Tibial nerve (tissue), 4 donors: Measurements from ENCODE around the gene POLA2.

Experiments used
- EP300 ChIP-seq, 2 donors: sonication (generic); formaldehyde crosslinking; IDR thresholded peaks; one replicate each; pipeline ENCODE4 v1.6.1; 2017; ENCODE audit warnings: antibody characterized with exemption in 2 of 2, mild to moderate bottlenecking in 1 of 2
- POLR2A ChIP-seq, 2 donors: fragments of 450-650 bp; IDR thresholded peaks; one replicate each; pipeline ENCODE4 v1.6.1; 2017; ENCODE audit warnings: antibody characterized with exemption in 2 of 2, mild to moderate bottlenecking in 2 of 2, moderate library complexity in 2 of 2
- TF ChIP-seq, protein P1 (sequence below), 5 experiments: fragments of 200-600 bp in 3 of 5; fragments of 450-650 bp in 2 of 5; sonication (generic) in 3 of 5; IDR thresholded peaks; one replicate each; pipeline ENCODE4 v1.5.1; 2016 to 2019; ENCODE audit warnings: antibody characterized with exemption in 5 of 5, mild to moderate bottlenecking in 3 of 5, moderate library complexity in 2 of 5

- TF ChIP-seq, protein P1, sequence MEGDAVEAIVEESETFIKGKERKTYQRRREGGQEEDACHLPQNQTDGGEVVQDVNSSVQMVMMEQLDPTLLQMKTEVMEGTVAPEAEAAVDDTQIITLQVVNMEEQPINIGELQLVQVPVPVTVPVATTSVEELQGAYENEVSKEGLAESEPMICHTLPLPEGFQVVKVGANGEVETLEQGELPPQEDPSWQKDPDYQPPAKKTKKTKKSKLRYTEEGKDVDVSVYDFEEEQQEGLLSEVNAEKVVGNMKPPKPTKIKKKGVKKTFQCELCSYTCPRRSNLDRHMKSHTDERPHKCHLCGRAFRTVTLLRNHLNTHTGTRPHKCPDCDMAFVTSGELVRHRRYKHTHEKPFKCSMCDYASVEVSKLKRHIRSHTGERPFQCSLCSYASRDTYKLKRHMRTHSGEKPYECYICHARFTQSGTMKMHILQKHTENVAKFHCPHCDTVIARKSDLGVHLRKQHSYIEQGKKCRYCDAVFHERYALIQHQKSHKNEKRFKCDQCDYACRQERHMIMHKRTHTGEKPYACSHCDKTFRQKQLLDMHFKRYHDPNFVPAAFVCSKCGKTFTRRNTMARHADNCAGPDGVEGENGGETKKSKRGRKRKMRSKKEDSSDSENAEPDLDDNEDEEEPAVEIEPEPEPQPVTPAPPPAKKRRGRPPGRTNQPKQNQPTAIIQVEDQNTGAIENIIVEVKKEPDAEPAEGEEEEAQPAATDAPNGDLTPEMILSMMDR (IDR thresholded peaks at IDR 0.05) = no peak
- TF ChIP-seq POLR2A (IDR thresholded peaks at IDR 0.05) (no peak), EP300 (IDR thresholded peaks at IDR 0.05) (no peak)
Measured at GRCh38 chr11:65291613-65292012, 29.9 kb downstream of the POLA2 start.
